Ishikawa (cell line): ENCODE results near the gene NEURL3.

Experiments
- CEBPB ChIP-seq: IDR thresholded peaks from 2 replicates; pipeline ENCODE4 v1.6.1; 2012
- CREB1 ChIP-seq: IDR thresholded peaks from 2 replicates; pipeline ENCODE4 v1.6.1; 2012; ENCODE audit warnings: low read depth
- EGR1 ChIP-seq: IDR thresholded peaks from 2 replicates; pipeline ENCODE4 v1.6.1; 2012
- EP300 ChIP-seq: IDR thresholded peaks from 2 replicates; pipeline ENCODE4 v1.6.1; 2012; ENCODE audit warnings: borderline replicate concordance
- FOXM1 ChIP-seq: IDR thresholded peaks from 2 replicates; pipeline ENCODE4 v1.6.1; 2012; ENCODE audit warnings: low read depth, borderline replicate concordance
- NFIC ChIP-seq: IDR thresholded peaks from 2 replicates; pipeline ENCODE4 v1.6.1; 2012
- RAD21 ChIP-seq: IDR thresholded peaks from 2 replicates; pipeline ENCODE4 v1.6.1; 2012; ENCODE audit warnings: low read depth
- TAF1 ChIP-seq: IDR thresholded peaks from 2 replicates; pipeline ENCODE4 v1.6.1; 2012; ENCODE audit warnings: low read depth, mild to moderate bottlenecking
- TCF12 ChIP-seq: IDR thresholded peaks from 2 replicates; pipeline ENCODE4 v1.6.1; 2012; ENCODE audit warnings: low read depth
- TEAD4 ChIP-seq: IDR thresholded peaks from 2 replicates; pipeline ENCODE4 v1.6.1; 2012
- YY1 ChIP-seq: IDR thresholded peaks from 2 replicates; pipeline ENCODE4 v1.6.1; 2012; ENCODE audit warnings: low read depth
- ZBTB7A ChIP-seq: IDR thresholded peaks from 2 replicates; pipeline ENCODE4 v1.6.1; 2012; ENCODE audit warnings: low read depth
- TF ChIP-seq, protein P1 (sequence below): IDR thresholded peaks from 2 replicates; pipeline ENCODE4 v1.6.1; 2012
- TF ChIP-seq, protein P2 (sequence below): IDR thresholded peaks from 2 replicates; pipeline ENCODE4 v1.6.1; 2012
- TF ChIP-seq, protein P3 (sequence below): IDR thresholded peaks from 2 replicates; pipeline ENCODE4 v1.6.1; 2012; ENCODE audit warnings: low read depth, mild to moderate bottlenecking

The NEURL3 gene

DNA sequence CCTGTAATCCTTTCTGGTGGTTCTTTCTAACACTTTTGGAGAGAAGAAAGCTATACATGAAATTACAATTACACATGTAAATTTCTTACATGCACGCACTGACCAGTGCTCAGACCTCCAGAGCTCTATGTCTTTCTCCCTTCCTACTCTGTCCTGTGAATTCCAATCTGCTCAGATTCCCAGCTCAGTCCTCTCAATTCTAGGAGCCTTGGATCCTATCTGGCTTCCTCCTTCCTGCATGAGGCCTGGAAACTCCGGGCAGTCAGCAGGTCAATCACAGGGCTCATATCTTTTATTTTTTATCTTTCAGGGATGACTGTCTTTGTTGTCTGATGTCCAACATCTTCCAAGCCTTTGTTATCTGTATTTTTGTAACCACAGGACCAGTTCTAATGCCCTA is 56.0 kb downstream of the NEURL3 start:
- TF ChIP-seq ZBTB7A: no peak
- no peak for TF ChIP-seq NFIC
- TF ChIP-seq CREB1: no peak
- TF ChIP-seq, protein P1, sequence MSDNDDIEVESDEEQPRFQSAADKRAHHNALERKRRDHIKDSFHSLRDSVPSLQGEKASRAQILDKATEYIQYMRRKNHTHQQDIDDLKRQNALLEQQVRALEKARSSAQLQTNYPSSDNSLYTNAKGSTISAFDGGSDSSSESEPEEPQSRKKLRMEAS: no peak
- TF ChIP-seq, protein P2, sequence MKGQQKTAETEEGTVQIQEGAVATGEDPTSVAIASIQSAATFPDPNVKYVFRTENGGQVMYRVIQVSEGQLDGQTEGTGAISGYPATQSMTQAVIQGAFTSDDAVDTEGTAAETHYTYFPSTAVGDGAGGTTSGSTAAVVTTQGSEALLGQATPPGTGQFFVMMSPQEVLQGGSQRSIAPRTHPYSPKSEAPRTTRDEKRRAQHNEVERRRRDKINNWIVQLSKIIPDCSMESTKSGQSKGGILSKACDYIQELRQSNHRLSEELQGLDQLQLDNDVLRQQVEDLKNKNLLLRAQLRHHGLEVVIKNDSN: no peak
- TF ChIP-seq FOXM1: no peak
- TF ChIP-seq, protein P3, sequence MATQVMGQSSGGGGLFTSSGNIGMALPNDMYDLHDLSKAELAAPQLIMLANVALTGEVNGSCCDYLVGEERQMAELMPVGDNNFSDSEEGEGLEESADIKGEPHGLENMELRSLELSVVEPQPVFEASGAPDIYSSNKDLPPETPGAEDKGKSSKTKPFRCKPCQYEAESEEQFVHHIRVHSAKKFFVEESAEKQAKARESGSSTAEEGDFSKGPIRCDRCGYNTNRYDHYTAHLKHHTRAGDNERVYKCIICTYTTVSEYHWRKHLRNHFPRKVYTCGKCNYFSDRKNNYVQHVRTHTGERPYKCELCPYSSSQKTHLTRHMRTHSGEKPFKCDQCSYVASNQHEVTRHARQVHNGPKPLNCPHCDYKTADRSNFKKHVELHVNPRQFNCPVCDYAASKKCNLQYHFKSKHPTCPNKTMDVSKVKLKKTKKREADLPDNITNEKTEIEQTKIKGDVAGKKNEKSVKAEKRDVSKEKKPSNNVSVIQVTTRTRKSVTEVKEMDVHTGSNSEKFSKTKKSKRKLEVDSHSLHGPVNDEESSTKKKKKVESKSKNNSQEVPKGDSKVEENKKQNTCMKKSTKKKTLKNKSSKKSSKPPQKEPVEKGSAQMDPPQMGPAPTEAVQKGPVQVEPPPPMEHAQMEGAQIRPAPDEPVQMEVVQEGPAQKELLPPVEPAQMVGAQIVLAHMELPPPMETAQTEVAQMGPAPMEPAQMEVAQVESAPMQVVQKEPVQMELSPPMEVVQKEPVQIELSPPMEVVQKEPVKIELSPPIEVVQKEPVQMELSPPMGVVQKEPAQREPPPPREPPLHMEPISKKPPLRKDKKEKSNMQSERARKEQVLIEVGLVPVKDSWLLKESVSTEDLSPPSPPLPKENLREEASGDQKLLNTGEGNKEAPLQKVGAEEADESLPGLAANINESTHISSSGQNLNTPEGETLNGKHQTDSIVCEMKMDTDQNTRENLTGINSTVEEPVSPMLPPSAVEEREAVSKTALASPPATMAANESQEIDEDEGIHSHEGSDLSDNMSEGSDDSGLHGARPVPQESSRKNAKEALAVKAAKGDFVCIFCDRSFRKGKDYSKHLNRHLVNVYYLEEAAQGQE: no peak
- no peak for TF ChIP-seq YY1
- no peak for TF ChIP-seq TAF1
- TF ChIP-seq EP300: no peak
- no peak for TF ChIP-seq TCF12
- TF ChIP-seq CEBPB: no peak

DNA sequence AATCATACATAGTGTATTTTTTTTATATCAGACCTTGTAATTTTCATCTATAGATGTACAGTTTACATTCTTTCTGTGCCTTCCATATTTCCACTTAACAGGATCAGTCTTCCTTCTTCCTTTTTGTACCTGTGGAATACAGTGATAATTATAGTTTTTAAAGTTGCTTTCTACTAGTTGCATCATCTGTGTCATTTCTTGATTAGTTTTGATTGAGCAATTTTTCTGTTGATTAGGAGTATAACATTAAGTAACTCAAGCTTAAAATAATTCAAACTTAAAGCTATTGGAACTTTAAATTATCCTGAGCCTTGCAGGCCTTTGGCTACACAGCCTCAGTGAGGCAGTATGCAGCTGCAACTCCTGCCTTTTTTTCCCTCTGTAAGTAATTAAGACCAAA is 57.4 kb downstream of the NEURL3 start:
- no peak for TF ChIP-seq RAD21
- no peak for TF ChIP-seq CEBPB
- TF ChIP-seq, protein P2: no peak
- TF ChIP-seq NFIC: no peak
- TF ChIP-seq YY1: no peak
- TF ChIP-seq, protein P3: no peak
- TF ChIP-seq, protein P1: no peak
- no peak for TF ChIP-seq TEAD4
- TF ChIP-seq EGR1: no peak
- TF ChIP-seq TAF1: no peak
- no peak for TF ChIP-seq CREB1
- no peak for TF ChIP-seq TCF12
- no peak for TF ChIP-seq ZBTB7A
- TF ChIP-seq FOXM1: no peak
- no peak for TF ChIP-seq EP300
